ENCODE data around the gene YBX2.
"Not testable (repeated sequence)": the region's sequence is repeated elsewhere in the genome, so short reads cannot be mapped to it uniquely, and the experiment has no call there.

DNA sequence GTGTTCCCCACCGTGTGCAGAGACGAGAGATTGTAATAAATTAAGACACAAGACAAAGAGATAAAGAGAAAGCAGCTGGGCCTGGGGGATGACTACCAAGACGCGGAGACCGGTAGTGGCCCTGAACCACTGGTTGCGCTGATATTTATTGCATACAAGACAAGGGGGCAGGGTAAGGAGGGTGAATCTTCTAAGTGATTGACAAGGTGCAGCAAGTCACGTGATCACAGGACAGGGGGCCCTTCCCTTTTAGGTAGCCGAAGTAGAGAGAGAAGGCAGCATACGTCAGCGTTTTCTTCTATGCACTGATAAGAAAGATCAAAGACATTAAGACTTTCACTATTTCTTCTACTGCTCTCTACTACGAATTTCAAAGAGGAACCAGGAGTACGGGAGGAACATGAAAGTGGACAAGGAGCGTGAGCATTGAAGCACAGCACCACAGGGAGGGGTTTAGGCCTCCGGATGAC is 38.2 kb upstream of the YBX2 start:
- not testable (repeated sequence) for TF ChIP-seq POLR2A (IDR thresholded peaks at IDR 0.05; ENCODE audit: low read length); GATA1 (IDR thresholded peaks at IDR 0.05; ENCODE audit: low read depth, low read length)
